OCI-LY1 (cell line): Measurements from ENCODE around the gene TRPM3.

Source experiments
- CTCF ChIP-seq: fragments of 200-600 bp; sonication (generic), shearing (Covaris generic); IDR thresholded peaks from 2 replicates; pipeline ENCODE4 v1.5.1; 2017; ENCODE audit warnings: mild to moderate bottlenecking, antibody characterized with exemption, low read length, moderate library complexity, mixed read lengths
- EZH2 ChIP-seq: fragments of 200-600 bp; sonication (generic), shearing (Covaris generic); IDR thresholded peaks from 2 replicates; pipeline ENCODE4 v1.8.0; 2017; ENCODE audit warnings: borderline replicate concordance, mixed run types, mild to moderate bottlenecking, antibody characterized with exemption, low read length, moderate library complexity, mixed read lengths

DNA sequence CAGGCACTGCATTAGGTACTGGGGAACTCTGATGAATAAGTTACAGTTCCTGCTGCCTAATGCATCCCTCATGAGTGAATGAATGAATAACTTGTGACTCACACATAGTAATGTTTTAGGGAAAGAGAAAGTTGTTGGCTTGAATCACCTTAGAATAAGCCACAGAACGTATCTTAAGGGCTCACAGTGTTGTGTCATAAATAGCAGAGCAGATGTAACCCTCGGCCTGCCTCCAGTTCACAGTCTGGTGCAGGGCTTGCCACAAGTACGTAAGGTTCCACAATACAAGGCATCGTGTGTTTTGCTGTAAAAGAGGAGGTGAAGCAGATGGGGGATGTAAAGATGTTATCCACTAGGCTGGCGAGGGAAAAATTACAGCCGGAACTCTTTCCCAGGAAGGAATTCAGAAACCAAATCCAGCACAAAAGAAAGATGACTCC is 218.7 kb downstream of the TRPM3 start:
- TF ChIP-seq EZH2 (no peak), CTCF (no peak)
